ENCODE results near the gene IL12RB1.
"Not testable (repeated sequence)": the region's sequence is repeated elsewhere in the genome, so short reads cannot be mapped to it uniquely, and the experiment has no call there.

Gene IL12RB1

GRCh38 chr19:18051887-18052286 lies 34.8 kb downstream of the IL12RB1 start:
- Histone ChIP-seq H3K36me3 (ENCODE audit: control insufficient read depth, insufficient read depth, low read length) (no peaks in the 10 kb centered on the region), H3K4me3 (ENCODE audit: insufficient read depth, low read depth, low read length) (no peak overlapping the region), H3K4me1 (ENCODE audit: control insufficient read depth, insufficient read depth, low read length) (no peaks in the 10 kb centered on the region), H3K27ac (ENCODE audit: insufficient read depth, low read depth, low read length, poor library complexity, severe bottlenecking) (no peak overlapping the region), H3K27me3 (ENCODE audit: control insufficient read depth, insufficient read depth, low read length, poor library complexity, severe bottlenecking) (no peaks in the 10 kb centered on the region), H3K9me3 (ENCODE audit: control insufficient read depth, low read length) (no peaks in the 10 kb centered on the region)
- 87% methylated on average over 28 to 30 of the region's 31 CpGs for WGBS, 2 experiments

GRCh38 chr19:18049385-18049784 lies 37.3 kb downstream of the IL12RB1 start:
- Histone ChIP-seq H3K27me3 (ENCODE audit: control insufficient read depth, insufficient read depth, low read length, poor library complexity, severe bottlenecking) (no peaks in the 10 kb centered on the region), H3K27ac (ENCODE audit: insufficient read depth, low read depth, low read length, poor library complexity, severe bottlenecking) (no peak overlapping the region), H3K4me3 (ENCODE audit: insufficient read depth, low read depth, low read length) (no peak overlapping the region), H3K9me3 (ENCODE audit: control insufficient read depth, low read length) (no peaks in the 10 kb centered on the region), H3K36me3 (ENCODE audit: control insufficient read depth, insufficient read depth, low read length) (no peaks in the 10 kb centered on the region), H3K4me1 (ENCODE audit: control insufficient read depth, insufficient read depth, low read length) (peaks cover 6% of the 10 kb centered on the region)
- WGBS, 2 experiments, result 91 to 93% methylated on average over 8 to 10 of the region's 10 CpGs

- Histone ChIP-seq H3K27ac (ENCODE audit: insufficient read depth, low read depth, low read length, poor library complexity, severe bottlenecking) (no peak overlapping the region), H3K36me3 (ENCODE audit: control insufficient read depth, insufficient read depth, low read length) (no peaks in the 10 kb centered on the region), H3K4me3 (ENCODE audit: insufficient read depth, low read depth, low read length) (no peak overlapping the region), H3K4me1 (ENCODE audit: control insufficient read depth, insufficient read depth, low read length) (peaks cover 6% of the 10 kb centered on the region), H3K27me3 (ENCODE audit: control insufficient read depth, insufficient read depth, low read length, poor library complexity, severe bottlenecking) (no peaks in the 10 kb centered on the region), H3K9me3 (ENCODE audit: control insufficient read depth, low read length) (no peaks in the 10 kb centered on the region)
- WGBS, 2 experiments, result 86 to 88% methylated on average over 14 of the region's 14 CpGs
Observed at GRCh38 chr19:18046059-18046718, 40.5 kb downstream of the IL12RB1 start.

GRCh38 chr19:18045307-18046050 lies 41.3 kb downstream of the IL12RB1 start:
- H3K27ac ChIP-seq (ENCODE audit: insufficient read depth, low read depth, low read length, poor library complexity, severe bottlenecking), result no peak overlapping the region
- H3K9me3 ChIP-seq (ENCODE audit: control insufficient read depth, low read length), result no peaks in the 10 kb centered on the region

GRCh38 chr19:18044825-18045304 lies 41.9 kb downstream of the IL12RB1 start:
- Histone ChIP-seq H3K9me3 (ENCODE audit: control insufficient read depth, low read length) (no peaks in the 10 kb centered on the region), H3K36me3 (ENCODE audit: control insufficient read depth, insufficient read depth, low read length) (no peaks in the 10 kb centered on the region), H3K4me3 (ENCODE audit: insufficient read depth, low read depth, low read length) (no peak overlapping the region), H3K4me1 (ENCODE audit: control insufficient read depth, insufficient read depth, low read length) (peaks cover 6% of the 10 kb centered on the region), H3K27ac (ENCODE audit: insufficient read depth, low read depth, low read length, poor library complexity, severe bottlenecking) (no peak overlapping the region), H3K27me3 (ENCODE audit: control insufficient read depth, insufficient read depth, low read length, poor library complexity, severe bottlenecking) (no peaks in the 10 kb centered on the region)
- WGBS, 2 experiments, result 54% methylated on average over 12 of the region's 12 CpGs

More at GRCh38 chr19:18045307-18046050, 41.3 kb downstream of the IL12RB1 start:
- no peaks in the 10 kb centered on the region for H3K36me3 ChIP-seq (ENCODE audit: control insufficient read depth, insufficient read depth, low read length)
- peaks cover 6% of the 10 kb centered on the region for H3K4me1 ChIP-seq (ENCODE audit: control insufficient read depth, insufficient read depth, low read length)
- H3K4me3 ChIP-seq (ENCODE audit: insufficient read depth, low read depth, low read length), result no peak overlapping the region
- H3K27me3 ChIP-seq (ENCODE audit: control insufficient read depth, insufficient read depth, low read length, poor library complexity, severe bottlenecking), result no peaks in the 10 kb centered on the region
- 87 to 91% methylated on average over 7 of the region's 7 CpGs for WGBS, 2 experiments

- Histone ChIP-seq H3K9me3 (ENCODE audit: control insufficient read depth, low read length) (no peaks in the 10 kb centered on the region), H3K36me3 (ENCODE audit: control insufficient read depth, insufficient read depth, low read length) (no peaks in the 10 kb centered on the region), H3K27me3 (ENCODE audit: control insufficient read depth, insufficient read depth, low read length, poor library complexity, severe bottlenecking) (no peaks in the 10 kb centered on the region), H3K4me1 (ENCODE audit: control insufficient read depth, insufficient read depth, low read length) (peaks cover 6% of the 10 kb centered on the region), H3K27ac (ENCODE audit: insufficient read depth, low read depth, low read length, poor library complexity, severe bottlenecking) (no peak overlapping the region), H3K4me3 (ENCODE audit: insufficient read depth, low read depth, low read length) (no peak overlapping the region)
- 93% methylated on average over 3 of the region's 3 CpGs for WGBS, 2 experiments
Observed at GRCh38 chr19:18043676-18044075, 43.1 kb downstream of the IL12RB1 start.

- 90 to 98% methylated on average over 2 of the region's 2 CpGs for WGBS, 2 experiments
- no peak overlapping the region for H3K27ac ChIP-seq (ENCODE audit: insufficient read depth, low read depth, low read length, poor library complexity, severe bottlenecking)
- H3K27me3 ChIP-seq (ENCODE audit: control insufficient read depth, insufficient read depth, low read length, poor library complexity, severe bottlenecking), result no peaks in the 10 kb centered on the region
- no peak overlapping the region for H3K4me3 ChIP-seq (ENCODE audit: insufficient read depth, low read depth, low read length)
- H3K4me1 ChIP-seq (ENCODE audit: control insufficient read depth, insufficient read depth, low read length), result peaks cover 6% of the 10 kb centered on the region
- H3K36me3 ChIP-seq (ENCODE audit: control insufficient read depth, insufficient read depth, low read length), result no peaks in the 10 kb centered on the region
- no peaks in the 10 kb centered on the region for H3K9me3 ChIP-seq (ENCODE audit: control insufficient read depth, low read length)
Observed at GRCh38 chr19:18041054-18041453, 45.7 kb downstream of the IL12RB1 start.

GRCh38 chr19:18032102-18032501 lies 54.6 kb downstream of the IL12RB1 start:
- not testable (repeated sequence) for H3K4me3 ChIP-seq (ENCODE audit: insufficient read depth, low read depth, low read length); H3K27ac ChIP-seq (ENCODE audit: insufficient read depth, low read depth, low read length, poor library complexity, severe bottlenecking); H3K36me3 ChIP-seq (ENCODE audit: control insufficient read depth, insufficient read depth, low read length); H3K4me1 ChIP-seq (ENCODE audit: control insufficient read depth, insufficient read depth, low read length); H3K27me3 ChIP-seq (ENCODE audit: control insufficient read depth, insufficient read depth, low read length, poor library complexity, severe bottlenecking); H3K9me3 ChIP-seq (ENCODE audit: control insufficient read depth, low read length)
- WGBS, 2 experiments, result 91 to 93% methylated on average over 2 of the region's 2 CpGs

- H3K9me3 ChIP-seq (ENCODE audit: control insufficient read depth, low read length); H3K36me3 ChIP-seq (ENCODE audit: control insufficient read depth, insufficient read depth, low read length); H3K27ac ChIP-seq (ENCODE audit: insufficient read depth, low read depth, low read length, poor library complexity, severe bottlenecking); H3K4me1 ChIP-seq (ENCODE audit: control insufficient read depth, insufficient read depth, low read length); H3K4me3 ChIP-seq (ENCODE audit: insufficient read depth, low read depth, low read length); H3K27me3 ChIP-seq (ENCODE audit: control insufficient read depth, insufficient read depth, low read length, poor library complexity, severe bottlenecking): not testable (repeated sequence)
- 88 to 92% methylated on average over 5 of the region's 5 CpGs for WGBS, 2 experiments
Observed at GRCh38 chr19:18031401-18031800, 55.3 kb downstream of the IL12RB1 start.

- 92 to 94% methylated on average over 8 of the region's 8 CpGs for WGBS, 2 experiments
Observed at GRCh38 chr19:18029617-18030338, 57.0 kb downstream of the IL12RB1 start.

More at GRCh38 chr19:18029617-18030338, 57.0 kb downstream of the IL12RB1 start:
- no peaks in the 10 kb centered on the region for H3K4me1 ChIP-seq (ENCODE audit: control insufficient read depth, insufficient read depth, low read length)
- no peaks in the 10 kb centered on the region for H3K27me3 ChIP-seq (ENCODE audit: control insufficient read depth, insufficient read depth, low read length, poor library complexity, severe bottlenecking)
- H3K9me3 ChIP-seq (ENCODE audit: control insufficient read depth, low read length), result no peaks in the 10 kb centered on the region
- no peak overlapping the region for H3K27ac ChIP-seq (ENCODE audit: insufficient read depth, low read depth, low read length, poor library complexity, severe bottlenecking)
- no peaks in the 10 kb centered on the region for H3K36me3 ChIP-seq (ENCODE audit: control insufficient read depth, insufficient read depth, low read length)
- H3K4me3 ChIP-seq (ENCODE audit: insufficient read depth, low read depth, low read length), result no peak overlapping the region
